Stimulated activated CD4-positive, alpha-beta T cell treated with anti-CD3 and anti-CD28 coated beads, Interleukin-12 subunit alpha, Interleukin-12 subunit beta, amount 100 ng/mL, for 48 hours (primary cell): ENCODE measurements around the gene WDR33.

Experiments used
- DNase-seq, 3 donors: peaks; one replicate each; pipeline ENCODE4 v3.0.0-alpha.2; 2020; ENCODE audit warnings: low read depth in 2 of 3, low spot score in 1 of 3

WDR33 gene

DNA sequence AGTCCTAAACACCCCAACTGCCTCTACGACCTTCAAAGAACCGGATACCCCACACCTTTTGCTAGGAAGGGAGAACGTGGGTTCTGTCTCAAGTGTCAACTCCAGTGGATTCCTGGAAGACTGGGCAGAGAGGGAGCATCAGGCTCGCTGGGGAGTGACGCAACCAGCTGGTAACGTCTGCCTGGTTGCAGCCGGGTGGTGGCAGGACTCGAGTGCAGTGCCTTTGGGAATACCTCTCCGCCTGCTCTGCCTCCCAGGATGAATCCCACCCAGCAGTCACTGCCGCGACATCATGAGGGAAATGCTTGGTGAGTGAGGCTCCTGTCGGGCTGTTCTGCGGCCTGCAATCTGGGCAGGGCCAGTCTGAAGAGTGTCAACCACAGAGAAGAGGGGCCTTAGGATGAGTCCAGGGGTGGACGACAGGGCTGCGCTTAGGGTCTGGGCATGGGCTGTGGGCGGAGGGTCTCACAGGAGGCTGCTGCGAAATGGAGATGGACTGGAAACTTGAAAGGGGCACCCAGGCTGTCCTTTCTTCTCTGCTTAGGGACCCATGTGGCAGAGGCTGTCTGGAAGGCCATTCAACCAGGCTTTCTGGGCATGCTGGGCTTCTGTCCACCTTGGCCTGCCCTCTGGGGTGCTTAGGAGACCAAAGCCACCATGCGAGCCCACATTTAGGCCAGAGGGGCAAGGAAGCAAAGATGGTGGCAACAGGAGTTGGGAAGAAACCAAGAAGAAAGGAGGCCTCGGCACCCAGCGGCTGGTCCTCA is 152.1 kb downstream of the WDR33 start:
- DNase-seq = no peak

DNA sequence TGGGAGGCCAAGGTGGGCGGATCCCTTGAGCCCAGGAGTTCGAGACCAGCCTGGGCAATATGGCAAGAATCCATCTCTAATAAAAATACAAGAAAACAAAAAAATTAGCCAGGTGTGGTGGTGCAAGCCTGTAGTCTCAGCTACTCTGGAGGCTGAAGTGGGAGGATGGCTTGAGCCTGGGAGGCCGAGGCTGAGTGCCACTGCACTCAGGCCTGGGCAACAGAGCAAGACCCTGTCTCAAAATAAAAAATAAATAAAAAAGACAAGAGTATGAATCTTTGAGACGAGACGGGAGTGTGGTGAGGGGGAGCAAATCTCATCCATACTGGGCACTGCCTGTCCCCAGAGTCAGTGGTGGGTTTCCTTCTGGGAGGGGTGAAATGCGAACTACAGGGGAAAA is 152.8 kb downstream of the WDR33 start:
- DNase-seq = no peak

DNA sequence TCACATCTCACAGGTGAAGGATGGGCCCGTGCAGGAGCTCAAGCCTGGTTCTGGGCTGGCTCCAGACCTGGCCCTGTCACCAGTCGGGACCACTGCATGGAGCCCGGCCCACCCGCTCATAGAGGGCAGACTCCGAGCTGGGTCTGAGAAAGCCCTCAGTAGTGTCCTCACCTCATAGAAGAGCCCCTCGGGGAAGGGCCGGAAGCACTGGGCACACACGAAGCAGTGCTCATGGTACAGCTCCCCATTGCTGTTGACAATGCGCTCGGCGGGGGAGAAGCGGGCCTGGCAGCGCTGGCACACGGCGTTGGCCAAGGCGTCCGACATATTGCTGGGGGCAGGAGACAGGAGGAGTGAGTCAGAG is 153.8 kb downstream of the WDR33 start:
- DNase-seq = no peak

DNA sequence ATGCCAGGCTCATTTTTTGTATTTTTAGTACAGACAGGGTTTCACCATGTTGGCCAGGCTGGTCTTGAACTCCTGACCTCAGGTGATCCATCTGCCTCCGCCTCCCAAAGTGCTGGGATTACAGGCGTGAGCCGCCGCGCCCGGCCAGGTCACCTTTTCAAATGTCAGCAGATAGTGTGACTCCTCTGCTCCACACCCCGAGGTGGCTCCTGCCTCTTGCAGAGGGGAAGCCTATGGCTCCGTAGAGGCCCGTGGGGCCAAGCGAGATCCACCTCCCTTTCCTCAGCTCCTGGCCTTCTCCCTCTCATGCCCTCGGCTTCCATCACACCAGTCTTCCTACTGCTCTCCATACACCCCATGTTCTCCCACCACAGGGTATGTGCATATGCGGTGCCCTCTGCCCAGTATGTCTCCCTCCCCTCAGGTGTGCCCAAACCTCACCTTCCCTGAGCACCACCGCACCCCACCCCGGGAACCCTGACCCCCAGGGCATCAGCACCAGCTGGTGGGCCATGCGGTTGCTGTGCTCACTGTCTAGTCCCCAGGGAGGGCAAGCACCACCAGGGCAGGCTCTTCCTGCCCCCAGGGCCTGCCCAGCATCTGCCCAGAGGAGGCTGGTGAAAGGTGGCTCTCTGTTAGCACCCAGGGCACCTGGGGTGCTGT is 154.3 kb downstream of the WDR33 start:
- no peak for DNase-seq

DNA sequence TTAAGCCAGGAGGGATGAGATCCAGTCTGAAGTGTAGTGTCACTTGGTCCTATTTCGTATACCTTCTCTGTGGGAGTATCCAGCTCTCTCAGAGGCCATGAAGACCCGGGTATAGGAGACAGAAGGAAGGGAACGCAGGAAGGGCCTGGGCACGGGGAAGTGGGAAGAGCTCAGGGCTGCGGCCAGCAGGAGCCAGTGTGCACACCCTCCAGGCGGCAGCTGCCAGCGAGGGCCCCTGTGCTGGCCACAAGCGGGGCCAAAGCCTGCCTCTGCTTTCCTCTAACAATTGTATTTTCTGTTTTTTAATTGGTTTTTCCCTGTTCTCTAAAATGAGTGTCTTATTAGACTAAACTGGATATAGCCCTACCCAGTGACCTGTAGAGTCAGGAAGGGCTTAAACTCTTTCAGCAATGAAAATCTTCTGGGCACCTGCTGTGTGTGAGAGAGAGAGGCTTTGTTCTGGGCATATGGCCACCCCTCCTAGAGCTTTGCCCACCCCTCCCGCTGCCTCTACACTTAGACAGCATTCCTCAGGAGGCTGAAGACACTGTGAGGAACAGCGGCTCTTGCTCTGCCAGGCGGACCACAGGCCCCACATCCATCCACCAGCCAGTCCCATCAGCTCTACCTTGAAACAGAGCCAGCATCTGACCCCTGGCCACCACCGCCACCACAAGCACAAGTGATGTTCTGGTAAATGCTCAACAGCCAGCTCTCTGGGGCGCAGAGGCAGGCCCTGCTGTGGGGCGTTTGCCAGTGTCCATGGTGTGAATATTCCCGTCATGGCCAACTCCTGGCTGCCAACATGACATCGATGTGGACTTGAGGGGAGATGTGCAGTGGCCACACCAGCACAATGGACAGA is 155.5 kb downstream of the WDR33 start:
- DNase-seq = no peak

DNA sequence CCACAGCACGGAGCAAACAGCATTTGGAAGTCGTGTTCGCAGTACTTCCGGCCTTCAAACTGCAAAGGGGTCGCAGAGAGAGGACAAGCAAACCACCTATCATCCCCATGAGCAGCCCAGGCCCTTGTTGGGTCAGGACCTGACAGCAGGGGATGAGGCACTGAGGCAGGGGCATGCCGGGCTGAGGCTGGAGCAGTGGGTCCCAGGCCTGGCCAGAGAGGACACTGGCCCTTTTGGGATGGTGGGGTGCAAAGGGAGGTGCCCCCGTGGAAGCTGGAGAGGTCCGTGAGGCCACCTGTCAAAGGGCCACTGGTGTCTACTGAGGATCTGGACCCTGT is 156.2 kb downstream of the WDR33 start:
- no peak for DNase-seq

DNA sequence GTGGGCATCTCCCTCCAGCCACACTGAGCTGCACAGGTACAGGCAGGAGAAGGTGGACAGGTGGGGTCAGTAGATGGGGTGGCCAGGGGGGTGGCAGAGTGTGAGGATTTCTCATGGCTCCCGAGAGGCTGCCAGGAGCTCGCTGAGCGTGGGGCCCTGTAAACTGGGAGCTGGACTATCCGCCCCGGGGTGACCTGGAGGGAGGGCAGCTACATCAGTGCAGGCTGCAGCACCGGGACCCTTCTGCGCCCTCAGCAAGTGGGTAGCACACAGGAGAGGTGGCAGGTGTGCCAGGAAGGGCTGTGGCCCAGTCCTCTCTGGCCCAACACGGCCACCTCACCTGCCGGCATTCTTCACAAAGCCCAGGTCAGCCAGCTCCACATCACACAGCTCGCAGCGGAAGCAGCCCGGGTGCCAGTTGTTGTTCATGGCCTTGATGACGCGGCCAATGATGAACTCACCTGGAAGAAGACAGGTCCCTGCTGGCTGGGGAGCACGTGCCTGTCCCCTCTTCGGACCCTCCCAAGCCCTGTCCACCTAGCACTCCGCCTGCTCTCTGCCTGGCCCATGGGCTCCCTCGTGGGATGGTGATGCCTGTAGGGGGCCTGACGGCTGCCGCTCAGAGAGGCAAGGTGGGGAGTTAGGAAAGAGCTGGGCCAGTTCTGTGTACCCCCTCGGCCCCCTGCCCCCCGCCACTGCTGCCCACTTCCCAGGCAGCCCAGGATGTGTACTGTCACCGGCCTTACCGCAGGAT is 156.7 kb downstream of the WDR33 start:
- DNase-seq = no peak

DNA sequence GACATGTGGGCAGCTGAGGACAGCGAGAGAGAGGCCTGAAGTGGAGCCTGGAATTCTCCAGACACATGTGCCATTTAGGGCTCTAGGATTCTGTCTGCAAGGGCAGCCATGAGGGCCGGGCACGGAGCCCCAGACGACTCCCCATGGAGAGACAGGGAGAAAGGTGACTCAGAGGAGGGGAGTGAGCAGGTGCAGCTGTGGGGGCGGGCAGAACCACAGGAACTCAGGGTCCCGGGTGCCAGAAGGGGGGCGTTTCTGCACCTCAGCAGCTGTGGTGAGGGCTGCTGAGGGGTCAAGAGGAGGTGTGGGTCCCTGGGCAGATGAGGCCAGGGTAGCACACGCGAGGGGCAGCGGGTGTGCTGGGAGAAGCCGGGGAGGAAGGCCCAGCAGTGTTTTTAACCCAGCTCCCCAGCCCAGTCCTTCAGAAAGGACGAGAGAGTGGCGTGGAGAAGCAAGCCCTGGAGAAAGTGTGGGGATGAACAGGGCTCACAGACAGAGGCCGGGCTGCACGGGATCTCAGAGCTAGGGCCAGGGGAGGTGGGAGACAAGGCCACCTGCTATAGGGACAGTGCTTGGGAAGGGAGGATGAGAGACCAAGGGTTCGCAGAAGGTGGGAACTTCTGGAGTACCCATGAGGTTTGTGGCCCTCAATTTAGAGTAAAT is 157.4 kb downstream of the WDR33 start:
- no peak for DNase-seq

DNA sequence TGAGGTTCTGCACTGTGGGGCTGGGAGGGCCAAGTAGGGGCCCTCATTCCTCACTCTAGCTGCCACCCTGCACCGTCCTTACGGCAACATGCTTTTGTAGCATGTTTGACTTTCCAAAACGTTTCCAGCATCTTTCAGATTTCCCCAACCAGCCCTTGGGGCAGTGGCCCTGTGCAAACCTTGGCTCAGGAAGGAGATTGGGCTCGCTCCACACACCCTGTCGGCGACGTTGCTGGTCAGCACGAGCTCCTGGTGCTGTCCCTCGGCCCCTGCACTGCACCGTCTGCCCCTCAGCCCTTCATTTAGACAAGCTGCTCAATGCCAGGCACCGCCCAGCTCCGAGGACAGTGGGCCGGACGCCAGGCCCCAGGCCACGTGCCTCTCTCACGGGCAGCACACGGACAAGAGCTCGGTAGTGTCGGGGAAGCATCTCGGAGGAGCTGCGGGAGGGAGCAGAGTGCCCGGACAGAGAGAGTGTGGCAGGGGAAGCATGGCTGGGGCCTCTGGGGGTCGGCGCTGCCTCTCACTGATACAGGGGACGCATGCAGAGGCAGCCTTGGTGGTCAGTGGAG is 158.1 kb downstream of the WDR33 start:
- no peak for DNase-seq

DNA sequence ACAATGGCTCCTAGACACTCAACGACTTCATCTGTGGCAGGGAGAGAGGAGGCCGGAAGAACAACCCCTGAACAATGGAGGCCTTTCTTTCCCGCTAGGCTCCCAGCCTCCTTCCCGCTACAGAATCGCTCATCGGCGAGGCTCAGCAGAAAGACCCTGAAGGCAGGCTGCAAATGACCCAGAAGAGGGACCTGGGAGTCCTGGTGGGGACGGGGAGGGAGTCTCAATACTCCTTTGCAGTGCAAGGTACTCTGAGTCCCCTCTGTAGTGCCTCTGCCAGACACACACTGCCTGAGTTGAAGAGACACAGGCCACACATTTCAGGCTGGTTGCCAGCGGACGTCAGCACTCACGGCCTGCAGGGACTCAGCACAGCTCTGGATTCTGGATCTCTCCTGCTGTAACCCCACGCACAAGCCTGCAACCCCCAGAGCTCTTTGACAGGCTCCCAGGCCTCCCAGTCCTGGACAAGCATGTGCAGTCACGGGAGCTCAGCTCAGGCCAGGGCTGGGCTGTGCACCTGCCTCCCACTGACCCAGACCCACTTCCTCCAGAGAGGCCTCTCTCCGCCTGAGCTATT is 158.9 kb downstream of the WDR33 start:
- no peak for DNase-seq

DNA sequence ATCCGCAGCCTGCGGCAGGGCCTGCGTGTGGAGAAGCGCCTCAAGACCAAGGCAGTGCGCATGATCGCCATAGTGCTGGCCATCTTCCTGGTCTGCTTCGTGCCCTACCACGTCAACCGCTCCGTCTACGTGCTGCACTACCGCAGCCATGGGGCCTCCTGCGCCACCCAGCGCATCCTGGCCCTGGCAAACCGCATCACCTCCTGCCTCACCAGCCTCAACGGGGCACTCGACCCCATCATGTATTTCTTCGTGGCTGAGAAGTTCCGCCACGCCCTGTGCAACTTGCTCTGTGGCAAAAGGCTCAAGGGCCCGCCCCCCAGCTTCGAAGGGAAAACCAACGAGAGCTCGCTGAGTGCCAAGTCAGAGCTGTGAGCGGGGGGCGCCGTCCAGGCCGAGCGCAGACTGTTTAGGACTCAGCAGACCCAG is 159.6 kb downstream of the WDR33 start:
- DNase-seq = no peak
